ENCODE results near the gene GRP. TPM values are rescaled to one million over a fixed set of nuclear protein-coding genes. Genes with fewer than 3 reads are reported as not detected.
A peak's percentile ranks its signal among the peaks of the same experiment; 100 is the strongest.

The GRP gene
- polyA plus RNA-seq, 4 donors, result 0.18 TPM; not detected in 3

- H3K4me3 ChIP-seq (ENCODE audit: low read depth in 1 of 3, low read length in 3 of 3), result no peak overlapping the region
- H3K4me1 ChIP-seq (ENCODE audit: control insufficient read depth in 3 of 3, insufficient read depth in 2 of 3, low read depth in 1 of 3, low read length in 2 of 3), result no peaks in the 10 kb centered on the region
- peaks cover 10 to 65% (median 29%) of the 10 kb centered on the region in 3 donors for H3K27me3 ChIP-seq (ENCODE audit: control insufficient read depth in 3 of 3, insufficient read depth in 3 of 3, low read length in 3 of 3)
- DNase-seq, result peak in 1 of 2 donors; percentile 6
- WGBS, 3 donors, result 4 to 10% (median 9%) methylated on average over 39 to 46 of the region's 46 CpGs
- no peaks in the 10 kb centered on the region for H3K9me3 ChIP-seq (ENCODE audit: control insufficient read depth in 2 of 2, insufficient read depth in 1 of 2, low read depth in 1 of 2, low read length in 1 of 2)
- no peaks in the 10 kb centered on the region for H3K36me3 ChIP-seq (ENCODE audit: control insufficient read depth in 3 of 3, insufficient read depth in 2 of 3, low read depth in 1 of 3, low read length in 3 of 3)
- H3K27ac ChIP-seq (ENCODE audit: low read depth in 1 of 3, low read length in 2 of 3), result no peak overlapping the region
- FAIRE-seq, result no peak
These were observed 316 bp downstream of the GRP start for GRCh38 chr18:59220164-59220783.

- H3K4me1 ChIP-seq (ENCODE audit: control insufficient read depth in 3 of 3, insufficient read depth in 2 of 3, low read depth in 1 of 3, low read length in 2 of 3), result no peaks in the 10 kb centered on the region
- WGBS, 3 donors, result 4 to 10% (median 10%) methylated on average over 46 to 47 of the region's 47 CpGs
- FAIRE-seq (no peak), DNase-seq (peak in 1 of 2 donors; percentile 4)
- no peaks in the 10 kb centered on the region for H3K9me3 ChIP-seq (ENCODE audit: control insufficient read depth in 2 of 2, insufficient read depth in 1 of 2, low read depth in 1 of 2, low read length in 1 of 2)
- no peaks in the 10 kb centered on the region for H3K36me3 ChIP-seq (ENCODE audit: control insufficient read depth in 3 of 3, insufficient read depth in 2 of 3, low read depth in 1 of 3, low read length in 3 of 3)
- no peak overlapping the region for H3K27ac ChIP-seq (ENCODE audit: low read depth in 1 of 3, low read length in 2 of 3)
- H3K27me3 ChIP-seq (ENCODE audit: control insufficient read depth in 3 of 3, insufficient read depth in 3 of 3, low read length in 3 of 3), result peaks cover 10 to 65% (median 29%) of the 10 kb centered on the region in 3 donors
- H3K4me3 ChIP-seq (ENCODE audit: low read depth in 1 of 3, low read length in 3 of 3), result no peak overlapping the region
These were observed 1.1 kb downstream of the GRP start for GRCh38 chr18:59220784-59221765.

- no peak overlapping the region for H3K27ac ChIP-seq (ENCODE audit: low read depth in 1 of 3, low read length in 2 of 3)
- WGBS, 3 donors, result 71 to 76% (median 73%) methylated on average over 2 of the region's 2 CpGs
- no peak for FAIRE-seq
These were observed 2.4 kb downstream of the GRP start for GRCh38 chr18:59222341-59222740.

GRCh38 chr18:59228351-59228750 is 8.4 kb downstream of the GRP start:
- Histone ChIP-seq H3K27ac (ENCODE audit: low read depth in 1 of 3, low read length in 2 of 3) (no peak overlapping the region), H3K27me3 (ENCODE audit: control insufficient read depth in 3 of 3, insufficient read depth in 3 of 3, low read length in 3 of 3) (peaks cover 0 to 21% (median 0%) of the 10 kb centered on the region in 3 donors), H3K4me3 (ENCODE audit: low read depth in 1 of 3, low read length in 3 of 3) (no peak overlapping the region), H3K4me1 (ENCODE audit: control insufficient read depth in 3 of 3, insufficient read depth in 2 of 3, low read depth in 1 of 3, low read length in 2 of 3) (no peaks in the 10 kb centered on the region), H3K36me3 (ENCODE audit: control insufficient read depth in 3 of 3, insufficient read depth in 2 of 3, low read depth in 1 of 3, low read length in 3 of 3) (no peaks in the 10 kb centered on the region), H3K9me3 (ENCODE audit: control insufficient read depth in 2 of 2, insufficient read depth in 1 of 2, low read depth in 1 of 2, low read length in 1 of 2) (no peaks in the 10 kb centered on the region)
- WGBS, 3 donors, result 24 to 40% (median 26%) methylated on average over 1 of the region's 1 CpG
- no peak for FAIRE-seq
- no peak for DNase-seq

More at GRCh38 chr18:59222341-59222740, 2.4 kb downstream of the GRP start:
- Histone ChIP-seq H3K36me3 (ENCODE audit: control insufficient read depth in 3 of 3, insufficient read depth in 2 of 3, low read depth in 1 of 3, low read length in 3 of 3) (no peaks in the 10 kb centered on the region), H3K4me1 (ENCODE audit: control insufficient read depth in 3 of 3, insufficient read depth in 2 of 3, low read depth in 1 of 3, low read length in 2 of 3) (no peaks in the 10 kb centered on the region), H3K4me3 (ENCODE audit: low read depth in 1 of 3, low read length in 3 of 3) (no peak overlapping the region), H3K27me3 (ENCODE audit: control insufficient read depth in 3 of 3, insufficient read depth in 3 of 3, low read length in 3 of 3) (peaks cover 10 to 65% (median 29%) of the 10 kb centered on the region in 3 donors), H3K9me3 (ENCODE audit: control insufficient read depth in 2 of 2, insufficient read depth in 1 of 2, low read depth in 1 of 2, low read length in 1 of 2) (no peaks in the 10 kb centered on the region)
- no peak for DNase-seq

- 86 to 87% (median 86%) methylated on average over 2 of the region's 2 CpGs for WGBS, 3 donors
- DNase-seq (no peak), FAIRE-seq (no peak)
- H3K9me3 ChIP-seq (ENCODE audit: control insufficient read depth in 2 of 2, insufficient read depth in 1 of 2, low read depth in 1 of 2, low read length in 1 of 2), result no peaks in the 10 kb centered on the region
- no peaks in the 10 kb centered on the region for H3K4me1 ChIP-seq (ENCODE audit: control insufficient read depth in 3 of 3, insufficient read depth in 2 of 3, low read depth in 1 of 3, low read length in 2 of 3)
- no peaks in the 10 kb centered on the region for H3K36me3 ChIP-seq (ENCODE audit: control insufficient read depth in 3 of 3, insufficient read depth in 2 of 3, low read depth in 1 of 3, low read length in 3 of 3)
- no peak overlapping the region for H3K27ac ChIP-seq (ENCODE audit: low read depth in 1 of 3, low read length in 2 of 3)
- H3K4me3 ChIP-seq (ENCODE audit: low read depth in 1 of 3, low read length in 3 of 3), result no peak overlapping the region
- H3K27me3 ChIP-seq (ENCODE audit: control insufficient read depth in 3 of 3, insufficient read depth in 3 of 3, low read length in 3 of 3), result peaks cover 0 to 15% (median 0%) of the 10 kb centered on the region in 3 donors
These were observed 9.2 kb downstream of the GRP start for GRCh38 chr18:59229191-59229590.

GRCh38 chr18:59229701-59230443 is 9.9 kb downstream of the GRP start:
- no peaks in the 10 kb centered on the region for H3K36me3 ChIP-seq (ENCODE audit: control insufficient read depth in 3 of 3, insufficient read depth in 2 of 3, low read depth in 1 of 3, low read length in 3 of 3)
- DNase-seq (no peak), FAIRE-seq (no peak)
- H3K4me1 ChIP-seq (ENCODE audit: control insufficient read depth in 3 of 3, insufficient read depth in 2 of 3, low read depth in 1 of 3, low read length in 2 of 3), result no peaks in the 10 kb centered on the region
- H3K27me3 ChIP-seq (ENCODE audit: control insufficient read depth in 3 of 3, insufficient read depth in 3 of 3, low read length in 3 of 3), result peaks cover 0 to 13% (median 0%) of the 10 kb centered on the region in 3 donors
- H3K4me3 ChIP-seq (ENCODE audit: low read depth in 1 of 3, low read length in 3 of 3), result no peak overlapping the region
- no peaks in the 10 kb centered on the region for H3K9me3 ChIP-seq (ENCODE audit: control insufficient read depth in 2 of 2, insufficient read depth in 1 of 2, low read depth in 1 of 2, low read length in 1 of 2)
- no peak overlapping the region for H3K27ac ChIP-seq (ENCODE audit: low read depth in 1 of 3, low read length in 2 of 3)
- 70 to 72% (median 71%) methylated on average over 6 of the region's 6 CpGs for WGBS, 3 donors

GRCh38 chr18:59231114-59231513 is 11.2 kb downstream of the GRP start:
- H3K4me3 ChIP-seq (ENCODE audit: low read depth in 1 of 3, low read length in 3 of 3), result no peak overlapping the region
- FAIRE-seq (no peak), DNase-seq (no peak)
- WGBS, 3 donors, result 65 to 70% (median 66%) methylated on average over 5 of the region's 5 CpGs
- no peak overlapping the region for H3K27ac ChIP-seq (ENCODE audit: low read depth in 1 of 3, low read length in 2 of 3)
- H3K27me3 ChIP-seq (ENCODE audit: control insufficient read depth in 3 of 3, insufficient read depth in 3 of 3, low read length in 3 of 3), result peaks cover 0 to 13% (median 0%) of the 10 kb centered on the region in 3 donors
- no peaks in the 10 kb centered on the region for H3K36me3 ChIP-seq (ENCODE audit: control insufficient read depth in 3 of 3, insufficient read depth in 2 of 3, low read depth in 1 of 3, low read length in 3 of 3)
- no peaks in the 10 kb centered on the region for H3K4me1 ChIP-seq (ENCODE audit: control insufficient read depth in 3 of 3, insufficient read depth in 2 of 3, low read depth in 1 of 3, low read length in 2 of 3)
- no peaks in the 10 kb centered on the region for H3K9me3 ChIP-seq (ENCODE audit: control insufficient read depth in 2 of 2, insufficient read depth in 1 of 2, low read depth in 1 of 2, low read length in 1 of 2)

GRCh38 chr18:59231877-59232276 is 11.9 kb downstream of the GRP start:
- FAIRE-seq (no peak), DNase-seq (no peak)
- Histone ChIP-seq H3K9me3 (ENCODE audit: control insufficient read depth in 2 of 2, insufficient read depth in 1 of 2, low read depth in 1 of 2, low read length in 1 of 2) (no peaks in the 10 kb centered on the region), H3K36me3 (ENCODE audit: control insufficient read depth in 3 of 3, insufficient read depth in 2 of 3, low read depth in 1 of 3, low read length in 3 of 3) (no peaks in the 10 kb centered on the region), H3K27ac (ENCODE audit: low read depth in 1 of 3, low read length in 2 of 3) (no peak overlapping the region), H3K4me3 (ENCODE audit: low read depth in 1 of 3, low read length in 3 of 3) (no peak overlapping the region), H3K4me1 (ENCODE audit: control insufficient read depth in 3 of 3, insufficient read depth in 2 of 3, low read depth in 1 of 3, low read length in 2 of 3) (no peaks in the 10 kb centered on the region), H3K27me3 (ENCODE audit: control insufficient read depth in 3 of 3, insufficient read depth in 3 of 3, low read length in 3 of 3) (peaks cover 0 to 9% (median 0%) of the 10 kb centered on the region in 3 donors)
- 86 to 88% (median 87%) methylated on average over 2 of the region's 2 CpGs for WGBS, 3 donors
